Naive thymus-derived CD4-positive, alpha-beta T cell (primary cell): ENCODE data around the gene CIAO2B. TPM values are rescaled to one million over a fixed set of nuclear protein-coding genes. Genes with fewer than 3 reads are reported as not detected.
"Not testable (repeated sequence)": the region's sequence is repeated elsewhere in the genome, so short reads cannot be mapped to it uniquely, and the experiment has no call there.

ENCODE experiments used
- ATAC-seq: fragments of 150-1000 bp; cut with Tn5 transposase; 2 replicates; pipeline ENCODE4 v1.10.0; 2021; ENCODE audit warnings: mild to moderate bottlenecking, moderate library complexity
- CTCF ChIA-PET: fragments of 350-600 bp; sonication (Branson Sonifier 250); formaldehyde crosslinking; loops from one replicate; lab custom pipeline; 2021; ENCODE audit warnings: antibody characterized with exemption; lab: Charles Lee
- POLR2A ChIA-PET: fragments of 350-600 bp; sonication (Branson Sonifier 250); formaldehyde crosslinking; loops from one replicate; lab custom pipeline; 2021; ENCODE audit warnings: antibody characterized with exemption, inconsistent platforms; lab: Charles Lee
- DNase-seq, 9 donors: peaks; one replicate each; pipeline versions ENCODE4 v3.0.0 to v3.0.0-alpha.2; 2020 to 2022; ENCODE audit warnings: mixed read lengths in 1 of 9
- H3K27ac ChIP-seq: one replicate; pipeline ENCODE4 v1.7.0; 2013; ENCODE audit warnings: mild to moderate bottlenecking, low read depth, low read length, moderate library complexity
- H3K27me3 ChIP-seq, 2 donors: one replicate each; pipeline ENCODE4 v1.7.0; 2013; ENCODE audit warnings: low read length in 2 of 2, mild to moderate bottlenecking in 2 of 2, moderate library complexity in 2 of 2; ENCODE audit not compliant: control insufficient read depth in 2 of 2, insufficient read depth in 2 of 2
- H3K36me3 ChIP-seq, 3 experiments: 1 replicate in 2 of 3; 2 replicates in 1 of 3; pipeline ENCODE4 v1.7.0; 2013; ENCODE audit warnings: low read length in 3 of 3, mild to moderate bottlenecking in 3 of 3, moderate library complexity in 1 of 3; ENCODE audit not compliant: insufficient read depth in 3 of 3, control insufficient read depth in 2 of 3
- H3K4me1 ChIP-seq, 2 donors: one replicate each; pipeline ENCODE4 v1.7.0; 2013; ENCODE audit warnings: low read length in 2 of 2, mild to moderate bottlenecking in 2 of 2, moderate library complexity in 1 of 2; ENCODE audit not compliant: control insufficient read depth in 2 of 2, insufficient read depth in 2 of 2
- H3K4me3 ChIP-seq: 2 replicates; pipeline ENCODE4 v1.7.0; 2013; ENCODE audit warnings: mild to moderate bottlenecking, low read length
- H3K9me3 ChIP-seq, 3 experiments: 1 replicate in 2 of 3; 2 replicates in 1 of 3; pipeline ENCODE4 v1.7.0; 2013; ENCODE audit warnings: low read length in 3 of 3; ENCODE audit not compliant: control insufficient read depth in 2 of 3
- H3K27ac Mint-ChIP-seq, 9 donors: one replicate each; pipeline ENCODE4 v1.8.0; 2020 to 2022; ENCODE audit warnings: mixed read lengths in 9 of 9, mild to moderate bottlenecking in 8 of 9, moderate library complexity in 5 of 9, inconsistent platforms in 2 of 9
- H3K27me3 Mint-ChIP-seq, 5 donors: one replicate each; pipeline ENCODE4 v1.8.0; 2021 to 2022; ENCODE audit warnings: mixed read lengths in 5 of 5, mild to moderate bottlenecking in 1 of 5
- H3K36me3 Mint-ChIP-seq, 5 donors: one replicate each; pipeline ENCODE4 v1.8.0; 2020 to 2022; ENCODE audit warnings: mixed read lengths in 5 of 5, mild to moderate bottlenecking in 3 of 5, inconsistent platforms in 1 of 5
- H3K4me1 Mint-ChIP-seq, 7 donors: one replicate each; pipeline ENCODE4 v1.8.0; 2020 to 2022; ENCODE audit warnings: mixed read lengths in 7 of 7, mild to moderate bottlenecking in 3 of 7, inconsistent platforms in 1 of 7
- H3K4me3 Mint-ChIP-seq, 10 donors: one replicate each; pipeline ENCODE4 v1.8.0; 2020 to 2022; ENCODE audit warnings: mild to moderate bottlenecking in 10 of 10, mixed read lengths in 10 of 10, moderate library complexity in 6 of 10, inconsistent platforms in 2 of 10
- H3K9me3 Mint-ChIP-seq, 11 donors: one replicate each; pipeline ENCODE4 v1.8.0; 2020 to 2022; ENCODE audit warnings: mixed read lengths in 11 of 11, mild to moderate bottlenecking in 4 of 11, inconsistent platforms in 1 of 11, moderate library complexity in 1 of 11
- intact Hi-C, 2 donors: fragments of 100-400 bp; cut with micrococcal nuclease; formaldehyde crosslinking; loops; one replicate each; pipeline ENCODE4 v1.15.1; 2023
- polyA plus RNA-seq, 2 donors: library from polyadenylated mRNA; unstranded; fragments of 300-500 nt; fragmentation: Illumina TruSeq; gene quantifications; one replicate each; pipeline ENCODE4 v1.2.3, GENCODE V29; 2021
- total RNA-seq, 6 experiments: library from RNA in 5 of 6; stranded (reverse) in 5 of 6; gene quantifications; 1 replicate in 5 of 6; 2 replicates in 1 of 6; pipeline ENCODE4 v1.2.3 and lab custom pipeline; 2021 to 2026

Gene CIAO2B
- total and polyA plus RNA-seq, 7 experiments from 2014 or later: 47.0 to 116 (median 61.6) TPM

DNA sequence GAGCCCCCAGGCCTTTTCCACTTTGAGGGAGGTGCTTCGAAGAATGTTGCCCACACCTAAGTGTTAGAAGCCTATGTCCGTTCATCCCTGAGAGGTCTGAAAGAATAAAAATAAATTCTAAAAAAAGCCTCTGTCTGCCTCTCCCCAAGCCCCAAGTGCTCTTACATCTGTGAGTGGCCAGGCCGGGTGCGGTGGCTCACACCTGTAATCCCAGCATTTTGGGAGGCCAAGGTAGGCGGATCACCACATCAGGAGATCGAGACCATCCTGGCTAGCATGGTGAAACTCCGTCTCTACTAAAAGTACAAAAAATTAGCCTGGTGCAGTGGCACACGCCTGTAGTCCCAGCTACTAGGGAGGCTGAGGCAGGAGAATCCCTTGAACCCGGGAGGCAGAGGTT lies 10.8 kb upstream of the CIAO2B start:
- intact Hi-C loops: loop anchor here (5.0 kb wide), 3 partner anchors 48 to 332 kb away; partner anchors contain the start of genes CBFB (in 1 of the 2) and PLEKHG4 (in 1 of the 2)
- Mint-ChIP-seq H3K27ac (peak overlapping the region in 1 of 9 donors; percentile 65), H3K36me3 (peaks cover 4 to 12% (median 5%) of the 10 kb centered on the region in 5 donors), H3K4me1 (peaks cover 13 to 22% (median 18%) of the 10 kb centered on the region in 7 donors), H3K27me3 (peaks cover 4 to 20% (median 15%) of the 10 kb centered on the region in 5 donors)
- not testable (repeated sequence) for ATAC-seq, H3K4me3 ChIP-seq, H3K4me1 ChIP-seq, H3K27me3 ChIP-seq, H3K9me3 ChIP-seq, DNase-seq, H3K27ac ChIP-seq, H3K9me3 Mint-ChIP-seq, H3K4me3 Mint-ChIP-seq
- CTCF ChIA-PET: interaction anchor here (1.1 kb wide), 1 partner anchor 240 kb away, joined by 3 read pairs; no protein-coding TSS in a partner anchor
- H3K36me3 ChIP-seq: peaks cover 0 to 40% (median 4%) of the 10 kb centered on the region in 3 experiments
- POLR2A ChIA-PET: interaction anchor here (1.1 to 1.4 kb wide), 2 partner anchors 13 to 15 kb away, joined by 3 read pairs; no protein-coding TSS in a partner anchor

DNA sequence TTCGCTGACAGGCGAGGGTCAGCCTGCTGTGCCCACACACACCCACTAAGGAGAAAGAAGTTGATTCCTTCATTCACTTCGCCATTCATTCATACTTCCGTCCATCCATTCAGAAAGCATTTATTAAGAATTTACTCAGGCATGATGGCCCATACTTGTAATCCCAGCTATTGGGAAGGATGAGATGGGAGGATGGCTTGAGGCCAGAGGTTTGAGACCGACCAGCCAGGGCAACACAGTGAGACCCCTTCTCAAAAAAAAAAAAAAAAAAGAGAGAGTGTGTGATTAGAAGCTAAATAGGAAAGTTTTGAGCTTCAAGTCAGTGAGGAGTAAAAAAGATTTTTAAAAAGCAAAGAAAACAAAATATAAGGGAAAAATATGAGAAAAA lies 9.8 kb upstream of the CIAO2B start:
- peak overlapping the region in 2 of 9 donors; percentile 24 to 25 for H3K27ac Mint-ChIP-seq
- H3K4me3 ChIP-seq: no peak overlapping the region
- H3K9me3 ChIP-seq: no peaks in the 10 kb centered on the region
- peaks cover 0 to 4% of the 10 kb centered on the region in 2 donors for H3K4me1 ChIP-seq
- ATAC-seq (no peak), DNase-seq (no peak)
- H3K9me3 Mint-ChIP-seq: no peaks in the 10 kb centered on the region
- H3K27me3 Mint-ChIP-seq: peaks cover 0 to 11% (median 7%) of the 10 kb centered on the region in 5 donors
- no peak overlapping the region for H3K27ac ChIP-seq
- H3K36me3 Mint-ChIP-seq: peaks cover 4 to 16% (median 5%) of the 10 kb centered on the region in 5 donors
- no peak overlapping the region for H3K4me3 Mint-ChIP-seq
- peaks cover 13 to 19% (median 16%) of the 10 kb centered on the region in 7 donors for H3K4me1 Mint-ChIP-seq
- ChIA-PET POLR2A (no interaction called here), CTCF (interaction anchor here (0.6 to 1.1 kb wide), 4 partner anchors 31 to 527 kb away, joined by 3 read pairs; no protein-coding TSS in a partner anchor)
- intact Hi-C loops: no loop called here
- no peaks in the 10 kb centered on the region for H3K27me3 ChIP-seq
- H3K36me3 ChIP-seq: peaks cover 0 to 49% (median 7%) of the 10 kb centered on the region in 3 experiments

DNA sequence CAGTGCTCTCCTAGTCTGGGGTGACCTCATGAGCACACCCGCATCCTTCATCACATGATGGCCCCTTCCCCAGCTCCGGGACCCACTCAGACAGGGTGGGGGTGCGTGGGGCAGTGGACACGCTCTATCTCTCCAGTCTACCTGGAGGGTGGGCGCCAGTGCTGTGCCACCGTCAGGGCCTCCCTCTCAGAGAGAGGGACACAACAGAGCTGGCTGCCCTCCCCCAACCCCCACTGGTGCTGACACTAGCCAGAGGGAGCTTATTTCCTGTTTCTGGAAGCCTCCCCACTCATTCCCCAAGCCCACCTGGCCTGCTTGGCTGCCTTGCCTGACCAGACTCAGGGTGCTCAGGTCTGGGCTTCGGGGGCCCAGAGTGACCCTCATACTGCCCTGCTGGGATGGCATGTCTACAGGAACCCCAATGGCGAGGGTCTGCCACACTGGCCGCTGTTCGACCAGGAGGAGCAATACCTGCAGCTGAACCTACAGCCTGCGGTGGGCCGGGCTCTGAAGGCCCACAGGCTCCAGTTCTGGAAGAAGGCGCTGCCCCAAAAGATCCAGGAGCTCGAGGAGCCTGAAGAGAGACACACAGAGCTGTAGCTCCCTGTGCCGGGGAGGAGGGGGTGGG lies 9.3 kb upstream of the CIAO2B start:
- DNase-seq (no peak), ATAC-seq (no peak)
- intact Hi-C loops: no loop called here
- H3K36me3 Mint-ChIP-seq: peaks cover 4 to 16% (median 5%) of the 10 kb centered on the region in 5 donors
- Histone ChIP-seq H3K4me1 (peaks cover 0 to 4% of the 10 kb centered on the region in 2 donors), H3K4me3 (no peak overlapping the region), H3K9me3 (no peaks in the 10 kb centered on the region), H3K27me3 (no peaks in the 10 kb centered on the region), H3K27ac (no peak overlapping the region), H3K36me3 (peaks cover 0 to 54% (median 7%) of the 10 kb centered on the region in 3 experiments)
- no peaks in the 10 kb centered on the region for H3K9me3 Mint-ChIP-seq
- H3K4me1 Mint-ChIP-seq: peaks cover 10 to 17% (median 14%) of the 10 kb centered on the region in 7 donors
- H3K27me3 Mint-ChIP-seq: peaks cover 0 to 6% (median 2%) of the 10 kb centered on the region in 5 donors
- H3K4me3 Mint-ChIP-seq: no peak overlapping the region
- peak overlapping the region in 1 of 9 donors; percentile 25 for H3K27ac Mint-ChIP-seq
- ChIA-PET CTCF (interaction anchor here (0.9 to 1.0 kb wide), 2 partner anchors 32 to 527 kb away, joined by 3 read pairs; no protein-coding TSS in a partner anchor), POLR2A (no interaction called here)

DNA sequence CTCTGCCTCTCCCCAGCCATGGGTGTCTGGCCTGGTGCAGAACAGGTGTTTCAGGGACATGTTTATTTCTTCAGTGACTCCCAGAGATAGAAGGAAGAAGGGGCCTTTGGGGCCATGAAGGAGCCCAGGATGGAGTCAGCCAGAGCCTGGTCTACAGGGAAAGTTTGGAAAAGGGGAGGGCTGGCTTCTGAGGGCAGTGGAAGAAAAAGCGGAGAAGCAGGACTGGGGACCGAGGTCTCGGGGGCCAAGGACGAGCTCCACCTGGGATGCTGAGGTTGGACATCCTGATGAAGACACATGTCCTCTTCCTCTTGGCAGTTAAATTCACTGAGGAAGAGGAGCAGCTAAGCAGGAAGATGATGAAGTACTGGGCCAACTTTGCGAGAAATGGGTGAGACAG lies 8.8 kb upstream of the CIAO2B start:
- ChIA-PET CTCF (no interaction called here), POLR2A (no interaction called here)
- Mint-ChIP-seq H3K36me3 (peaks cover 4 to 16% (median 5%) of the 10 kb centered on the region in 5 donors), H3K4me3 (no peak overlapping the region), H3K9me3 (no peaks in the 10 kb centered on the region), H3K27ac (peak overlapping the region in 2 of 9 donors; percentile 32 to 46), H3K27me3 (peaks cover 0 to under 1% (median 0%) of the 10 kb centered on the region in 5 donors), H3K4me1 (peaks cover 4 to 13% (median 11%) of the 10 kb centered on the region in 7 donors)
- no peak overlapping the region for H3K4me3 ChIP-seq
- no peaks in the 10 kb centered on the region for H3K9me3 ChIP-seq
- H3K4me1 ChIP-seq: no peaks in the 10 kb centered on the region
- peaks cover 0 to 54% (median 7%) of the 10 kb centered on the region in 3 experiments for H3K36me3 ChIP-seq
- intact Hi-C loops: no loop called here
- no peak overlapping the region for H3K27ac ChIP-seq
- ATAC-seq (no peak), DNase-seq (no peak)
- no peaks in the 10 kb centered on the region for H3K27me3 ChIP-seq

DNA sequence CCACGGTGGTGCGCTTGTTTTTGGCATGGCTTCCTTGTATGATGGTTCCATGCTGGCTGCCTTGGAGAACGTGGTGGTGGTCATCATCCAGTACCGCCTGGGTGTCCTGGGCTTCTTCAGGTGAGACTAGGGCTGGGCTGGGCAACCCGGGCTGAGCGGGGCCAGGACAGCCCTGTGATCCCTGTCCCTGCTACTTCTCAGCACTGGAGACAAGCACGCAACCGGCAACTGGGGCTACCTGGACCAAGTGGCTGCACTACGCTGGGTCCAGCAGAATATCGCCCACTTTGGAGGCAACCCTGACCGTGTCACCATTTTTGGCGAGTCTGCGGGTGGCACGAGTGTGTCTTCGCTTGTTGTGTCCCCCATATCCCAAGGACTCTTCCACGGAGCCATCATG lies 6.0 kb upstream of the CIAO2B start:
- no peaks in the 10 kb centered on the region for H3K27me3 Mint-ChIP-seq
- H3K4me1 Mint-ChIP-seq: peaks cover 14 to 29% (median 25%) of the 10 kb centered on the region in 7 donors
- no peak overlapping the region for H3K4me3 ChIP-seq
- no peaks in the 10 kb centered on the region for H3K27me3 ChIP-seq
- H3K27ac ChIP-seq: no peak overlapping the region
- H3K36me3 ChIP-seq: peaks cover 0 to 54% (median 7%) of the 10 kb centered on the region in 3 experiments
- H3K9me3 ChIP-seq: no peaks in the 10 kb centered on the region
- peaks cover 10% of the 10 kb centered on the region in 2 donors for H3K4me1 ChIP-seq
- no peaks in the 10 kb centered on the region for H3K9me3 Mint-ChIP-seq
- peak overlapping the region in 1 of 9 donors; percentile 45 for H3K27ac Mint-ChIP-seq
- intact Hi-C loops: no loop called here
- peaks cover 4 to 25% (median 5%) of the 10 kb centered on the region in 5 donors for H3K36me3 Mint-ChIP-seq
- no peak overlapping the region for H3K4me3 Mint-ChIP-seq
- ATAC-seq: no peak
- ChIA-PET CTCF (no interaction called here), POLR2A (no interaction called here)
- DNase-seq: no peak

DNA sequence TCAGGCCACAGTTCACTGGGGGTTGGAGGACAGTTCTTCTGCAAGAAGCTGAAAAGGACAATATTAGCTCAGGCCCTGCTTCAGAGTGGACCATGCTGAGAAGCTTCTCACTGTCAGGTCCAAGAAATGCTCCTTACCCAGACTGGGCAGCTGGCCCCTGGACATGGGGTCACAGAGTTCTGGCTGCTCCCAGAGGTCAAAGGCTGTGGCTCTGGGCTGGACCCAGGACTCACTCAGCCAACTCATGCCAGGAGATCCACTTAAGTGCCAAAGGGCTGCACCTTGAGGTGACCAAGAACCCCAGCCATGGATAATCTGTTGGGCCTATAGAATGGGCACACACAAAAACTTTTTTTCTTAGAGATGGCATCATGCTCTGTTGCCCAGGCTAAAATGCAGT lies 5.2 kb upstream of the CIAO2B start:
- H3K4me3 ChIP-seq: no peak overlapping the region
- H3K9me3 ChIP-seq: no peaks in the 10 kb centered on the region
- H3K4me1 ChIP-seq: peaks cover 13% of the 10 kb centered on the region in 2 donors
- ChIA-PET POLR2A (interaction anchor here (0.8 kb wide), 1 partner anchor 587 kb away, joined by 3 read pairs; no protein-coding TSS in a partner anchor), CTCF (interaction anchor here (0.5 kb wide), 1 partner anchor 321 kb away, joined by 3 read pairs; no protein-coding TSS in a partner anchor)
- no peak overlapping the region for H3K4me3 Mint-ChIP-seq
- H3K27me3 Mint-ChIP-seq: no peaks in the 10 kb centered on the region
- intact Hi-C loops: loop anchor here in 1 of 2 donors (10.0 kb wide), 1 partner anchor 1905 kb away; the partner anchor contains the start of gene TANGO6
- H3K9me3 Mint-ChIP-seq: peaks cover 0 to 2% (median 0%) of the 10 kb centered on the region in 11 donors
- H3K36me3 Mint-ChIP-seq: peaks cover 4 to 25% (median 5%) of the 10 kb centered on the region in 5 donors
- no peak for ATAC-seq
- H3K27ac Mint-ChIP-seq: no peak overlapping the region
- H3K27me3 ChIP-seq: no peaks in the 10 kb centered on the region
- H3K36me3 ChIP-seq: peaks cover 0 to 58% (median 7%) of the 10 kb centered on the region in 3 experiments
- H3K4me1 Mint-ChIP-seq: peaks cover 17 to 35% (median 28%) of the 10 kb centered on the region in 7 donors
- H3K27ac ChIP-seq: no peak overlapping the region
- DNase-seq: no peak
